ENCODE data around the gene OR10J5. TPM values are rescaled to one million over a fixed set of nuclear protein-coding genes. Genes with fewer than 3 reads are reported as not detected.

Gene OR10J5
- total RNA-seq, 1 experiment from 2014 or later, result not detected

- CTCF ChIA-PET, result no interaction called here
- ATAC-seq (no peak), DNase-seq (ENCODE audit: low spot score) (no peak)
Measured at GRCh38 chr1:159509440-159510228, 26.2 kb downstream of the OR10J5 start.

More at GRCh38 chr1:159509440-159510228, 26.2 kb downstream of the OR10J5 start:
- no peak overlapping the region for H3K27ac Mint-ChIP-seq
- POLR2A ChIA-PET, result no interaction called here
- peaks cover 27% of the 10 kb centered on the region for H3K9me3 Mint-ChIP-seq
- no peaks in the 10 kb centered on the region for H3K36me3 Mint-ChIP-seq
- TF ChIP-seq TEAD1 (CRISPR knock-in tag; IDR thresholded peaks at IDR 0.05) (no peak), CREM (CRISPR knock-in tag; IDR thresholded peaks at IDR 0.05) (no peak), ATF2 (CRISPR knock-in tag; IDR thresholded peaks at IDR 0.05; ENCODE audit: borderline replicate concordance, low read depth) (no peak), ERG (CRISPR knock-in tag; IDR thresholded peaks at IDR 0.05) (no peak), USF2 (CRISPR knock-in tag; IDR thresholded peaks at IDR 0.05) (no peak), ZNF232 (CRISPR knock-in tag; IDR thresholded peaks at IDR 0.05) (no peak), NR3C1 (CRISPR knock-in tag; conservative IDR thresholded peaks at IDR 0.05; ENCODE audit: low read depth) (no peak), SMAD3 (CRISPR knock-in tag; IDR thresholded peaks at IDR 0.05; ENCODE audit: borderline replicate concordance) (no peak), IRF1 (CRISPR knock-in tag; IDR thresholded peaks at IDR 0.05) (no peak), JAZF1 (CRISPR knock-in tag; IDR thresholded peaks at IDR 0.05) (no peak), ZNF396 (CRISPR knock-in tag; IDR thresholded peaks at IDR 0.05; ENCODE audit: borderline replicate concordance) (no peak), PRDM15 (CRISPR knock-in tag; IDR thresholded peaks at IDR 0.05) (no peak), NFATC4 (CRISPR knock-in tag; IDR thresholded peaks at IDR 0.05) (no peak), GTF2I (CRISPR knock-in tag; conservative IDR thresholded peaks at IDR 0.05) (no peak), MXD4 (CRISPR knock-in tag; IDR thresholded peaks at IDR 0.05; ENCODE audit: borderline replicate concordance) (no peak), ZNF138 (CRISPR knock-in tag; conservative IDR thresholded peaks at IDR 0.05) (no peak)
- H3K4me1 Mint-ChIP-seq, result no peaks in the 10 kb centered on the region
- no peak overlapping the region for H3K4me3 Mint-ChIP-seq
- H3K27me3 Mint-ChIP-seq (ENCODE audit: low read depth), result no peaks in the 10 kb centered on the region
